ENCODE results near the gene AK4.

DNA sequence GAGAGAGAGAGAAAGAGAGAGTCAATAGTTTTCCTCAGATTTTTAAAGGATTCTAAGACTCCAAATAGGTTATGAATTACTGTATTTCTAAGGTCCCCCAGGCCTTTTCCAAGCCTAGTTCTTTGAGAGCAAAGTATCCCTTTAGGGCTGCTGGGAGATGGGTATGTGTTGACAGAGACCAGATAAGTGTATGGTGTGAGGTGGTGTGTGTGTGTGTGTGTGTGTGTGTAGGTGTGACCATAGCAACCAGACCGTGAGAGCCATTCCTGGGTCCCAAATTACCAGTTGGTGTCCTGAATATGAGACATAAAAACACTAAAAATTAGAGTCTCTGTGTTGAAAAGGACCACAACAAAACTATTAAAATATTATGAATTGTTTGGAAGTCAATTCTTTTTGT is 119.7 kb downstream of the AK4 start:
- TF ChIP-seq, protein P1, sequence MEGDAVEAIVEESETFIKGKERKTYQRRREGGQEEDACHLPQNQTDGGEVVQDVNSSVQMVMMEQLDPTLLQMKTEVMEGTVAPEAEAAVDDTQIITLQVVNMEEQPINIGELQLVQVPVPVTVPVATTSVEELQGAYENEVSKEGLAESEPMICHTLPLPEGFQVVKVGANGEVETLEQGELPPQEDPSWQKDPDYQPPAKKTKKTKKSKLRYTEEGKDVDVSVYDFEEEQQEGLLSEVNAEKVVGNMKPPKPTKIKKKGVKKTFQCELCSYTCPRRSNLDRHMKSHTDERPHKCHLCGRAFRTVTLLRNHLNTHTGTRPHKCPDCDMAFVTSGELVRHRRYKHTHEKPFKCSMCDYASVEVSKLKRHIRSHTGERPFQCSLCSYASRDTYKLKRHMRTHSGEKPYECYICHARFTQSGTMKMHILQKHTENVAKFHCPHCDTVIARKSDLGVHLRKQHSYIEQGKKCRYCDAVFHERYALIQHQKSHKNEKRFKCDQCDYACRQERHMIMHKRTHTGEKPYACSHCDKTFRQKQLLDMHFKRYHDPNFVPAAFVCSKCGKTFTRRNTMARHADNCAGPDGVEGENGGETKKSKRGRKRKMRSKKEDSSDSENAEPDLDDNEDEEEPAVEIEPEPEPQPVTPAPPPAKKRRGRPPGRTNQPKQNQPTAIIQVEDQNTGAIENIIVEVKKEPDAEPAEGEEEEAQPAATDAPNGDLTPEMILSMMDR (conservative IDR thresholded peaks at IDR 0.05; ENCODE audit: low read depth, low read length): no peak
- no peak for TF ChIP-seq EZH2 (IDR thresholded peaks at IDR 0.05; ENCODE audit: borderline replicate concordance, low read depth, low read length, poor library complexity, severe bottlenecking)
